K562 (cell line): ENCODE results near the gene PAQR7. TPM values are rescaled to one million over a fixed set of nuclear protein-coding genes. Genes with fewer than 3 reads are reported as not detected.

ENCODE experiments used
- ATF1 ChIP-seq, 2 experiments: fragments of 450-650 bp in 1 of 2; IDR thresholded peaks; 2 replicates each; pipeline ENCODE4 v1.6.1; 2016; ENCODE audit warnings: missing compliant biosample characterization in 1 of 2, missing genetic modification characterization in 1 of 2
- BHLHE40 ChIP-seq: IDR thresholded peaks from 2 replicates; pipeline ENCODE4 v1.6.1; 2011; ENCODE audit warnings: low read length, improper control_type of control experiment
- CREB1 ChIP-seq, 2 experiments: sonication (generic) in 1 of 2; formaldehyde crosslinking in 1 of 2; IDR thresholded peaks; 2 replicates each; pipeline versions ENCODE4 v1.6.1 to v1.8.0; 2012 to 2022; ENCODE audit warnings: inconsistent platforms in 1 of 2, mild to moderate bottlenecking in 1 of 2, missing genetic modification reagents in 1 of 2, moderate library complexity in 1 of 2
- ELF2 ChIP-seq: fragments of 250-450 bp; sonication (Bioruptor Pico); IDR thresholded peaks from 2 replicates; pipeline ENCODE4 v1.5.0; 2021; ENCODE audit warnings: mild to moderate bottlenecking
- FOXA3 ChIP-seq, 2 experiments: fragments of 450-650 bp in 1 of 2; sonication (generic) in 1 of 2; formaldehyde crosslinking; IDR thresholded peaks in 1 of 2; conservative IDR thresholded peaks in 1 of 2; 2 replicates each; pipeline versions ENCODE4 v1.4.0 to v1.8.0; 2020 to 2022; ENCODE audit warnings: mild to moderate bottlenecking in 2 of 2, missing genetic modification reagents in 1 of 2
- GATAD2A ChIP-seq: fragments of 450-650 bp; IDR thresholded peaks from 2 replicates; pipeline ENCODE4 v1.6.1; 2017
- MCM5 ChIP-seq: fragments of 450-650 bp; IDR thresholded peaks from 2 replicates; pipeline ENCODE4 v1.6.1; 2016; ENCODE audit warnings: low read depth
- MED1 ChIP-seq: sonication (generic); formaldehyde crosslinking; IDR thresholded peaks from 2 replicates; pipeline ENCODE4 v1.8.1; 2023; ENCODE audit warnings: missing genetic modification reagents, borderline replicate concordance
- NONO ChIP-seq, 2 experiments: fragments of 200-400 bp in 1 of 2; fragments of 450-650 bp in 1 of 2; formaldehyde crosslinking in 1 of 2; IDR thresholded peaks; 2 replicates each; pipeline ENCODE4 v1.6.1; 2017; ENCODE audit warnings: low read depth in 2 of 2, mild to moderate bottlenecking in 2 of 2, moderate library complexity in 2 of 2, low read length in 1 of 2
- POLR2AphosphoS5 ChIP-seq: IDR thresholded peaks from 2 replicates; pipeline ENCODE4 v1.6.1; 2011; ENCODE audit warnings: mild to moderate bottlenecking, low read depth, low read length, moderate library complexity; ENCODE audit not compliant: control insufficient read depth, insufficient read depth
- POLR2B ChIP-seq: fragments of 450-650 bp; IDR thresholded peaks from 2 replicates; pipeline ENCODE4 v1.6.1; 2018; ENCODE audit warnings: low read depth; ENCODE audit not compliant: partially characterized antibody
- TEAD1 ChIP-seq, 2 experiments: fragments of 450-650 bp in 1 of 2; sonication (generic) in 1 of 2; formaldehyde crosslinking; IDR thresholded peaks; 2 replicates each; pipeline versions ENCODE4 v1.4.0 to v1.8.0; 2020 to 2022; ENCODE audit warnings: mild to moderate bottlenecking in 2 of 2, missing genetic modification reagents in 1 of 2
- TEAD4 ChIP-seq, 2 experiments: sonication (generic) in 1 of 2; formaldehyde crosslinking in 1 of 2; IDR thresholded peaks; 2 replicates each; pipeline versions ENCODE4 v1.6.1 to v1.8.0; 2012 to 2022; ENCODE audit warnings: borderline replicate concordance in 1 of 2, inconsistent platforms in 1 of 2, low read length in 1 of 2, mild to moderate bottlenecking in 1 of 2, missing genetic modification reagents in 1 of 2
- ZNF165 ChIP-seq: fragments of 250-450 bp; sonication (Bioruptor Pico); IDR thresholded peaks from 2 replicates; pipeline ENCODE4 v1.4.0; 2020; ENCODE audit warnings: borderline replicate concordance
- polyA plus RNA-seq, 8 experiments: library from polyadenylated mRNA; depleted of rRNA in 4 of 8; stranded (reverse) in 5 of 8; unstranded in 3 of 8; fragments of >200 nt; fragmentation: Nextera tagmentation in 2 of 8; fragmentation: Illumina TruSeq in 1 of 8; extraction: Ambion mirVana in 2 of 8; extraction: Trizol in 1 of 8; gene quantifications; 2 replicates each; pipeline versions ENCODE4 v1.2.1 to v1.2.3, GENCODE V29; 2011 to 2014; ENCODE audit warnings: inconsistent platforms in 1 of 8, missing spikeins in 1 of 8
- total RNA-seq, 7 experiments: library from RNA; depleted of rRNA in 6 of 7; stranded (reverse); fragments of >200 nt in 6 of 7; fragmentation: Illumina TruSeq in 2 of 7; extraction: Trizol in 2 of 7; gene quantifications; 2 replicates each; pipeline versions ENCODE4 v1.2.1 to v1.2.3, GENCODE V29; 2011 to 2021; ENCODE audit warnings: low replicate concordance in 1 of 7
- TF ChIP-seq, protein P1 (sequence below): fragments of 450-650 bp; conservative IDR thresholded peaks from 2 replicates; pipeline ENCODE4 v1.6.1; 2016; ENCODE audit warnings: missing genetic modification characterization, low read depth, mild to moderate bottlenecking, control low read depth, missing compliant biosample characterization
- TF ChIP-seq, protein P2 (sequence below): fragments of 450-650 bp; IDR thresholded peaks from 2 replicates; pipeline ENCODE4 v1.7.0; 2016; ENCODE audit warnings: borderline replicate concordance
- TF ChIP-seq, protein P3 (sequence below): fragments of 450-650 bp; IDR thresholded peaks from 2 replicates; pipeline ENCODE4 v1.6.1; 2018; ENCODE audit not compliant: partially characterized antibody

Gene PAQR7
- total and polyA plus RNA-seq, 9 of the 15 experiments (the other 6 are each of a cell fraction or from before 2014, with no cell fraction given), result 1.1 to 5.2 (median 2.6) TPM

DNA sequence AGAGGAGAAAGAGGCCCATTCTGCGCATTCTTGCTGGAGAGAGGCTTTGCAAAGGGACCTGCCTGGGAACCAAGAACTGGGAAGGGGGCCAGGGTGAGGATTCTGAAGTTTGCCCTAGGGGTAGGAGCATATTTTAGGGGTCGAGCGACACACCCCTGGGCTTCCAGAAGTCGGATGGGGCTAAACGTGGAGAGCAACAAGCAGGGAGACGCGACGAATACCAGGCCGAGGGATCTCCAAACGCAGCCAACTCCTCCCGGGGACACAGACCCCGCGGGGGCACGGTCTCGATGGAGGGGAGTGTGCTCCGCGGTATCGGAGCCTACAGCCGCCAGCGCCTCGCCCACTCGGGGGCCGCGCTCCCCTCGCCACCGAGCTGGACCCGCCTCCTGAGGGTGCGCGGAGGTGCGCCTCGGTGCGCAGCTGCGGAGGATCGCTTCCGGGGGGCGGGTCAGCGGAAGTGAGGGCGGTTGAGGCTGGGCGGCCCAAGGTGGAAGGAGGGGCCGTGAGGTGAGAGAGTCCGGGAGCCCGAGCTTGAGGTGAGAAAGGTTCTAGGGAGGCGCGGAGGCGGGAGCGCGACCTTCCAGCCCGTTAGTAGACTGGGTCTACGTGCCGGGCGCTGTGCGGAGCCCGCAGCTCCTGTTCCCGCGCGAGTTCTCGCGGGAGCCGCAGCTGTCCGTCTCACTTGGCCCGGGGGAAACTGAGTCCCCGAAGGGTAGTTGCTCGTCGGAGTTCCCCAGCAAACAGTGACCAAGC lies 55.8 kb downstream of the PAQR7 start, which contains the start of gene MTFR1L (continued):
- TF ChIP-seq, protein P1, sequence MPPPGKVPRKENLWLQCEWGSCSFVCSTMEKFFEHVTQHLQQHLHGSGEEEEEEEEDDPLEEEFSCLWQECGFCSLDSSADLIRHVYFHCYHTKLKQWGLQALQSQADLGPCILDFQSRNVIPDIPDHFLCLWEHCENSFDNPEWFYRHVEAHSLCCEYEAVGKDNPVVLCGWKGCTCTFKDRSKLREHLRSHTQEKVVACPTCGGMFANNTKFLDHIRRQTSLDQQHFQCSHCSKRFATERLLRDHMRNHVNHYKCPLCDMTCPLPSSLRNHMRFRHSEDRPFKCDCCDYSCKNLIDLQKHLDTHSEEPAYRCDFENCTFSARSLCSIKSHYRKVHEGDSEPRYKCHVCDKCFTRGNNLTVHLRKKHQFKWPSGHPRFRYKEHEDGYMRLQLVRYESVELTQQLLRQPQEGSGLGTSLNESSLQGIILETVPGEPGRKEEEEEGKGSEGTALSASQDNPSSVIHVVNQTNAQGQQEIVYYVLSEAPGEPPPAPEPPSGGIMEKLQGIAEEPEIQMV, result no peak
- peak; percentile 90 for TF ChIP-seq POLR2B
- peak; percentile 87 for TF ChIP-seq POLR2AphosphoS5
- no peak for TF ChIP-seq MED1 (CRISPR knock-in tag)
- TF ChIP-seq ELF2, result peak; percentile 83
- TF ChIP-seq ATF1 (CRISPR knock-in tag; IDR thresholded peaks at IDR 0.05), result no peak
- TF ChIP-seq ATF1 (tag; IDR thresholded peaks at IDR 0.05), result peak; percentile 62
- no peak for TF ChIP-seq TEAD4 (IDR thresholded peaks at IDR 0.05; ENCODE audit: low read length)
- peak; percentile 66; the same call in 1 of the 2 replicates for TF ChIP-seq TEAD4 (CRISPR knock-in tag; IDR thresholded peaks at IDR 0.05; ENCODE audit: borderline replicate concordance)
- peak in 1 of 2 experiments; percentile 12; a peak in 1 of 4 replicates for TF ChIP-seq NONO (IDR thresholded peaks at IDR 0.05; ENCODE audit: low read depth in 2 of 2, low read length in 1 of 2)
- no peak for TF ChIP-seq ZNF165 (CRISPR knock-in tag)
- TF ChIP-seq MCM5, result no peak
- TF ChIP-seq, protein P2, sequence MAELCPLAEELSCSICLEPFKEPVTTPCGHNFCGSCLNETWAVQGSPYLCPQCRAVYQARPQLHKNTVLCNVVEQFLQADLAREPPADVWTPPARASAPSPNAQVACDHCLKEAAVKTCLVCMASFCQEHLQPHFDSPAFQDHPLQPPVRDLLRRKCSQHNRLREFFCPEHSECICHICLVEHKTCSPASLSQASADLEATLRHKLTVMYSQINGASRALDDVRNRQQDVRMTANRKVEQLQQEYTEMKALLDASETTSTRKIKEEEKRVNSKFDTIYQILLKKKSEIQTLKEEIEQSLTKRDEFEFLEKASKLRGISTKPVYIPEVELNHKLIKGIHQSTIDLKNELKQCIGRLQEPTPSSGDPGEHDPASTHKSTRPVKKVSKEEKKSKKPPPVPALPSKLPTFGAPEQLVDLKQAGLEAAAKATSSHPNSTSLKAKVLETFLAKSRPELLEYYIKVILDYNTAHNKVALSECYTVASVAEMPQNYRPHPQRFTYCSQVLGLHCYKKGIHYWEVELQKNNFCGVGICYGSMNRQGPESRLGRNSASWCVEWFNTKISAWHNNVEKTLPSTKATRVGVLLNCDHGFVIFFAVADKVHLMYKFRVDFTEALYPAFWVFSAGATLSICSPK, result no peak
- peak in 1 of 2 experiments; percentile 83; a peak in 1 of 4 replicates for TF ChIP-seq TEAD1 (CRISPR knock-in tag; IDR thresholded peaks at IDR 0.05)
- TF ChIP-seq GATAD2A, result no peak
- TF ChIP-seq FOXA3 (CRISPR knock-in tag; conservative IDR thresholded peaks at IDR 0.05 in 1 of 2, IDR thresholded peaks at IDR 0.05 in 1 of 2), result peak in 1 of 2 experiments; percentile 35; a peak in 1 of 4 replicates
- TF ChIP-seq, protein P3, sequence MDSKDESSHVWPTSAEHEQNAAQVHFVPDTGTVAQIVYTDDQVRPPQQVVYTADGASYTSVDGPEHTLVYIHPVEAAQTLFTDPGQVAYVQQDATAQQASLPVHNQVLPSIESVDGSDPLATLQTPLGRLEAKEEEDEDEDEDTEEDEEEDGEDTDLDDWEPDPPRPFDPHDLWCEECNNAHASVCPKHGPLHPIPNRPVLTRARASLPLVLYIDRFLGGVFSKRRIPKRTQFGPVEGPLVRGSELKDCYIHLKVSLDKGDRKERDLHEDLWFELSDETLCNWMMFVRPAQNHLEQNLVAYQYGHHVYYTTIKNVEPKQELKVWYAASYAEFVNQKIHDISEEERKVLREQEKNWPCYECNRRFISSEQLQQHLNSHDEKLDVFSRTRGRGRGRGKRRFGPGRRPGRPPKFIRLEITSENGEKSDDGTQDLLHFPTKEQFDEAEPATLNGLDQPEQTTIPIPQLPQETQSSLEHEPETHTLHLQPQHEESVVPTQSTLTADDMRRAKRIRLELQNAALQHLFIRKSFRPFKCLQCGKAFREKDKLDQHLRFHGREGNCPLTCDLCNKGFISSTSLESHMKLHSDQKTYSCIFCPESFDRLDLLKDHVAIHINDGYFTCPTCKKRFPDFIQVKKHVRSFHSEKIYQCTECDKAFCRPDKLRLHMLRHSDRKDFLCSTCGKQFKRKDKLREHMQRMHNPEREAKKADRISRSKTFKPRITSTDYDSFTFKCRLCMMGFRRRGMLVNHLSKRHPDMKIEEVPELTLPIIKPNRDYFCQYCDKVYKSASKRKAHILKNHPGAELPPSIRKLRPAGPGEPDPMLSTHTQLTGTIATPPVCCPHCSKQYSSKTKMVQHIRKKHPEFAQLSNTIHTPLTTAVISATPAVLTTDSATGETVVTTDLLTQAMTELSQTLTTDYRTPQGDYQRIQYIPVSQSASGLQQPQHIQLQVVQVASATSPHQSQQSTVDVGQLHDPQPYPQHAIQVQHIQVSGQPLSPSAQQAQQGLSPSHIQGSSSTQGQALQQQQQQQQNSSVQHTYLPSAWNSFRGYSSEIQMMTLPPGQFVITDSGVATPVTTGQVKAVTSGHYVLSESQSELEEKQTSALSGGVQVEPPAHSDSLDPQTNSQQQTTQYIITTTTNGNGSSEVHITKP, result peak; percentile 71
- peak; percentile 38; the same call in 1 of the 2 replicates for TF ChIP-seq BHLHE40
- no peak; the same call in 1 of the 2 replicates for TF ChIP-seq CREB1 (IDR thresholded peaks at IDR 0.05)
- TF ChIP-seq CREB1 (CRISPR knock-in tag; IDR thresholded peaks at IDR 0.05), result peak; percentile 30
